ENCODE results near the gene CRABP2. TPM values are rescaled to one million over a fixed set of nuclear protein-coding genes. Genes with fewer than 3 reads are reported as not detected.

Gene CRABP2
- total RNA-seq (2014; rRNA removed; shearing (Covaris generic)), result 137 and 190 TPM in 2 replicates

DNA sequence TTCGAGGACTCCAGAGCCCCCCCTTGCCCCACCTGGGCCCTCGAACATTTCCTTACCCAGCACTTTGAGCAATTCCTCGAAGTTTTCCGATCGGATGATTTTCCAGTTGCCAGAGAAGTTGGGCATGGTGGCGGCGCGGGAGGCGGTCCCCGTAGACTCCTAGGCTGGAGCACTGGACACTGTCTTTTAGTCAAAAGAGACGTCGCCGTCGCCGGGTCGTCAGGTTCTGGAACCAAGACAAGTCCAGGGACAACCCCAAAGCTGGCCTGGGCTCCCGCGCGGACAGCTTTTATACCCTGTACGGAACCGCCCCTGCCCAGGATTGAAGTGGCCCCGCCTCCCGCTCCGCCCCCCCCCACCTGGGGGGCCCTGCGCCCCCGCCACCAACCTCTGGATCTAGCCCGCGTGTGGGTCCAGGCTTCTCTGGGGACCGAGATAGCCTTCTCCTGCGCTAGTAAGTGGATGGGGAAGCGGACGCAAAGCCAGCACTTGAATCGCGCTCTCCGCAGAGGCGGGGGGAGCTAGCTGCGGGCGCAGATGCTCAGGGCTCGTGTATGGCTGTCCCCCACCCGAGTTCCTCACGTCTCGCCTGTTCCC lies at the start of gene CRABP2:
Gene CRABP2, minus strand, starts transcription at position 263 of the 597 bp plus-strand sequence. Its CDS starts 137 bp downstream, at position 126.
- Histone ChIP-seq H3K27me3 (ENCODE audit: control insufficient read depth, insufficient read depth, low read length) (peaks cover 19% of the 10 kb centered on the region), H3K4me3 (ENCODE audit: insufficient read depth, low read depth, low read length) (peak within 1 kb of the TSS; percentile 80), H3K36me3 (replicated peaks; ENCODE audit: control insufficient read depth, insufficient read depth, low read length) (no peaks in the 10 kb centered on the region; the same call in none of the 2 replicates)
- peak; percentile 87 for DNase-seq

DNA sequence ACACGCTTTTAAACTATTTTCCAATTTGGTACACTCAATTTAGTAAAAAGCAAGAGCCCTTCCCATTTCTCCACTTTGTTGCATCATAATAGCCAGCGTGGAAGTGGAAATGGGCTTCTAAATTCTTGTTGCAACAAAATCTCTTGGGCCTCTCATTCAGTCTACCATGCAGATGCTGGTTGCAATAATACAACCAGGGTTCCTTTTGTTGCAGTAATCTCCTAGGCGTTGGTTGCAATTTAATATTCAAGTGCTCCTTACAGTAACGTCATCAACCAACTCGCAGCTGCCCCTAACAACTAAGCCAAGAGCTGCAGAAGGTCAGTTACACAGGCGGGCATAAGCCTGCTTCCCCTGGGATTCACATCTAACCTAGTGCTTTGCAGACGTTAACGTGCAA lies 48.8 kb upstream of the CRABP2 start:
- H3K36me3 ChIP-seq (replicated peaks; ENCODE audit: control insufficient read depth, insufficient read depth, low read length), result no peaks in the 10 kb centered on the region
- H3K4me3 ChIP-seq (ENCODE audit: insufficient read depth, low read depth, low read length), result no peak overlapping the region
- no peaks in the 10 kb centered on the region for H3K27me3 ChIP-seq (ENCODE audit: control insufficient read depth, insufficient read depth, low read length)
- DNase-seq, result peak; percentile 6

DNA sequence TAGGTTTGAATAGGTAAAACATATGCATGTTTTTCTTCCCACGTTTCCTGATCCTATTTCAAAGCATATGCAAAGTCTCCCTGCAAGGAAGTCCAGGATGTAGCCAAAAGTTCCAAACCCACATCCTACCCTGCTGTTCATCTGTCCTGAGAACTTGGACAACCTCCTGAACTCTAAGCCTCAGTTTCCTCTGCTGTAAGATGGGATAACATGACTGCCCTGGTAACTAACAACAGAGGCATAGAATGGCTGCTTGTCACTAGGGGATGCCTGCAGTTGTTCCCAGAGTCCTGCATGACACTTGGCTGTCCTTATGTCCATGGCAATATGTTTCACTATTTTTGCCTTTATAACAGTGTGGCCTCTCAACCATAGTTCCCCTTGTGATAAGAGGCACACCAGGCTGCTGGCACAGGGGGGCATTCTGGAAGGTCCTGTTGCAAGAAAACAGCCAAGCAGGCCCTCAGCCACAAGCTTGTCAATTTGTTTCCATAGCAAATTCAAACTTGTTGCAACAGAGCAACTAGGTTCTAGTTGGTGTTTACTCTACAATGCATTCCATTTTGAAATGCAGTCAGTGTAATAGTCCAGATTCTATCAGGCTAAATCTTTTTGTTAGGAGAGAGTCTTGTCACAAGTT lies 47.6 kb upstream of the CRABP2 start:
- DNase-seq, result peak; percentile 9
- Histone ChIP-seq H3K27me3 (ENCODE audit: control insufficient read depth, insufficient read depth, low read length) (no peaks in the 10 kb centered on the region), H3K4me3 (ENCODE audit: insufficient read depth, low read depth, low read length) (peak overlapping the region; percentile 99; the same call in 1 of the 2 replicates), H3K36me3 (replicated peaks; ENCODE audit: control insufficient read depth, insufficient read depth, low read length) (no peaks in the 10 kb centered on the region)

DNA sequence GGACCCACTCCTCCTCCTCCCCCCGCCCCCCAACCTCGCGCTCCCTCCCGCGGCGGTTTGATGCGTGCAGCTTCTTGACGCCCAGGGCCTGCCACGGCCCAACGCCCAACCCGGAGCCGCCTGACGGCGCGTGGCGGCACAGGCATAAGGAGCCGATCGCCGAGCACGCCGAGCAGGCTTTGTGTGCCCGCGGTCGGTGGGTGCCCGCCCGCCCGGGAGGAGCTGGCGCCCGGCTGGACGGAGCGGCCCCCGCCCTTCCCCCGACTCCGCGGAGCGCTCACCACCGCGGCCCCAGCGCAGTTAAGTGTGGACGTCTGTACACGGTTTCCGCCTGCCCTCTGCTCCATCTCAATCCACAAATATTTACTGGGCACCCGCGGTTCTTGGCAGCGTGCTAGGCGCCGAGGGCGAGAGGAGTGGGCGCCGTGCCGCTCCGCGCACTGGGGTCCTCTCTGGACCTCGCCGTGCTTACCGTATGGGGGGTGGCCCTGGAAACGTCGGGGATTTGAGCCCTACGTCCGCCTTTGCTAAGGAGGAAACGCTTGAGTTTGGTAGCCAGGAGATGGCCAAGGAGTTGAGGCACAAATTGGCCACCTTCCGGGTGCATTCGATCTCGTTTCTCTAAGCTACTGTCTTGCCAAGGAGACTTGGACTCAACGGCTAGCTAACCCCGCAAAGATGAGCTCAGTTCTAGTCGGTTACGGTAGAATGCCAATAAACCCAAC lies 46.5 kb upstream of the CRABP2 start:
- Histone ChIP-seq H3K27me3 (ENCODE audit: control insufficient read depth, insufficient read depth, low read length) (no peaks in the 10 kb centered on the region), H3K4me3 (ENCODE audit: insufficient read depth, low read depth, low read length) (peak overlapping the region; percentile 99), H3K36me3 (replicated peaks; ENCODE audit: control insufficient read depth, insufficient read depth, low read length) (no peaks in the 10 kb centered on the region)
- DNase-seq, result peak; percentile 98

- DNase-seq, result no peak
- Histone ChIP-seq H3K4me3 (ENCODE audit: insufficient read depth, low read depth, low read length) (peak within 1 kb of the TSS; percentile 99), H3K36me3 (replicated peaks; ENCODE audit: control insufficient read depth, insufficient read depth, low read length) (no peaks in the 10 kb centered on the region), H3K27me3 (ENCODE audit: control insufficient read depth, insufficient read depth, low read length) (no peaks in the 10 kb centered on the region)
Measured at GRCh38 chr1:156751451-156751756, 46.0 kb upstream of the CRABP2 start, which contains the start of gene HDGF. Gene HDGF, minus strand, starts transcription at chr1:156751675. Its CDS starts 246 bp downstream, at chr1:156751429.

DNA sequence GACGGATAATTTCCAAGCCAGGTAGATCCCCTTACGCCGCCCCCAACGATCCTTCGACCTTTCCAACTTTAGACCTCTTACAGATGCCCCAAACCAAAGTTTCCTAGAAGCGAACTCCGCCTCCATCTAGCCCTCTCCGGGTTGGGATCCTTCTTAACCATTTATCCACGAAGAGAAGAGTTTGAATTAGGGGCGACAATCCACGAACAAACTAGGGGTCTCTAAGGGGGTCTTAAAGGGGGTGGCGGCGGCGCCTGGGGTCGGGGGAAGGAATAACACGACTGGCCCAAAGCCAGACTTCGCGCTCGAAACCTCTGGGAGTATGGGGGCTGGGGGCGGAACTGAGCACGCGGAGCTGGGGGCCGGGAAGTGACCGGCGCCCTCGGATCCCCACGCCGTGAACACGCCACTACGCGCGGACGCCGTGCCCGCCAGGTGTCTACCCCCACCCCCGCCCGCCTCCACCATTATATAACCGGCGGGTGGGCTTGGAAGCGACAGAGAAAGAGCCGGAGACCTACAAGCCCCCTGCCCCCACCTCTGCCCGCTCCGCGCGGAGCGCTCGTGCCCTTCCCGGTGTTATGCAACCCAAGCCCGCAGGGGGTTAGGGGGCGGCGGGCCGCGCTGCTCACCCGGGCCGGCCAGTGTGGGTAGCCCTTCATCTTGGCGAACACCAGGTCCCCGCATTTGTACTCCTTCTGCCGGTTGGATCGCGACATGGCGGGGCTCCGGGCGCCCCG lies 45.5 kb upstream of the CRABP2 start:
- H3K36me3 ChIP-seq (replicated peaks; ENCODE audit: control insufficient read depth, insufficient read depth, low read length), result no peaks in the 10 kb centered on the region
- DNase-seq, result peak; percentile 85
- no peaks in the 10 kb centered on the region for H3K27me3 ChIP-seq (ENCODE audit: control insufficient read depth, insufficient read depth, low read length)
- H3K4me3 ChIP-seq (ENCODE audit: insufficient read depth, low read depth, low read length), result peak overlapping the region; percentile 99

DNA sequence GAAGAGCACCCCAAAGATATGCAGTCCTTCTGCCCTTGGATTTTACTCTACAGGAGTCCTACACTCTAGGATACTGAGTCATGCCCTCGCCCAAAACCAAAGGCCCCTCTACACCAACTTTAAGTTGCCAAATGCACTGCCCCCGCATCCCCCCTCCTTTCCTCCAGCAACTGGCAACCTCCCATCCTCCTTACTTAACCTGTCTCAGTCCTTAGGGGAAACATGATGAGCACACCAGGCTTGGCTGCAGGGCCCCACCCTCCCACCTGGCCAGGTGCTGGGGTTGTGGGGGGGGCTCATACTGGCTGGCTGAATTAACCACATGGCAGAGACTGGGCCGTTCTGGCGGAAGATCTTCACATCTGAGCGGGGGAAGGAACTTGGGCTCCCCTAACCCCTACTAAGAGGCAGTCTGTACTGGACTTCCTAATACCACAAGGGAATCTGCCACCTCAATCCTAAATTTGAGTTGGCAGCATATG lies 44.8 kb upstream of the CRABP2 start:
- peak overlapping the region; percentile 99 for H3K4me3 ChIP-seq (ENCODE audit: insufficient read depth, low read depth, low read length)
- peak; percentile 67 for DNase-seq
- no peaks in the 10 kb centered on the region for H3K36me3 ChIP-seq (replicated peaks; ENCODE audit: control insufficient read depth, insufficient read depth, low read length)
- no peaks in the 10 kb centered on the region for H3K27me3 ChIP-seq (ENCODE audit: control insufficient read depth, insufficient read depth, low read length)

DNA sequence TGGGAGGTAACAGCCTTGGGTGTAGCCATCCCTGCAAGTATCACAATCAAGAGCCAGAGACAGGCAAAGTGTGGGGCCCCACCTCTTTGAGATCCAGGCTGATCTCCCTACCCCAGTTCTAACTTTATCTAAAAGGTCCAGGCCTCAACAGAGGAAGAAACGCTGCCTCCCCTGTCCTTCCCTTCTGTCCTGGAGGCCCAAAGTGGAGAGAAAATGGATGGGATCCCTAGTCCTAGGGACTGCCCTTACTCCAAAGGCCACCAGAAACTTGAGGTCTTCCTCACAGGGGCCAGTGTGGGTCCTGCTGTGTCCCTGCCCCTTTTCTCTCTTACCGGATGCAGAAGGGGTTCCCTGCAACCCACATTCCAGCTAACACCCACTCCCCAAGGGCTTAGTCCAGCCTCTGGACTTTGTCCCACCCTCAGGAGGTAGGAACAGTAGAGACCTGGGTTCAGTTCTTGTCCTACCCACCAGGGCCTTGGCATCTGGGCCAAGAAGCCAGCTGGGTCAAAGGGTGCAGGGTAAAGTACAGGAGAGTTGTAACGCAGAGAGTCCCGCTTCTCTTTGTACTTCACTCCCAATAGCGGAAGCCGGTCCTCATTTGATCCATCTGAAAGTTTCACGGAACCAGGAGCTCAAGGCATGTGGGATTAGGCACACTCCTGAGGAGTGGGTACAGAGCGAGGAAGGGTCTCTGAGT lies 44.2 kb upstream of the CRABP2 start:
- no peaks in the 10 kb centered on the region for H3K27me3 ChIP-seq (ENCODE audit: control insufficient read depth, insufficient read depth, low read length)
- peaks cover 3% of the 10 kb centered on the region for H3K36me3 ChIP-seq (replicated peaks; ENCODE audit: control insufficient read depth, insufficient read depth, low read length)
- H3K4me3 ChIP-seq (ENCODE audit: insufficient read depth, low read depth, low read length), result peak overlapping the region; percentile 99; the same call in 1 of the 2 replicates
- no peak for DNase-seq

GRCh38 chr1:156748670-156749418 lies 43.5 kb upstream of the CRABP2 start:
- H3K27me3 ChIP-seq (ENCODE audit: control insufficient read depth, insufficient read depth, low read length), result no peaks in the 10 kb centered on the region
- H3K4me3 ChIP-seq (ENCODE audit: insufficient read depth, low read depth, low read length), result no peak overlapping the region; the same call in 1 of the 2 replicates
- peak; percentile 16 for DNase-seq
- peaks cover 8% of the 10 kb centered on the region for H3K36me3 ChIP-seq (replicated peaks; ENCODE audit: control insufficient read depth, insufficient read depth, low read length)

DNA sequence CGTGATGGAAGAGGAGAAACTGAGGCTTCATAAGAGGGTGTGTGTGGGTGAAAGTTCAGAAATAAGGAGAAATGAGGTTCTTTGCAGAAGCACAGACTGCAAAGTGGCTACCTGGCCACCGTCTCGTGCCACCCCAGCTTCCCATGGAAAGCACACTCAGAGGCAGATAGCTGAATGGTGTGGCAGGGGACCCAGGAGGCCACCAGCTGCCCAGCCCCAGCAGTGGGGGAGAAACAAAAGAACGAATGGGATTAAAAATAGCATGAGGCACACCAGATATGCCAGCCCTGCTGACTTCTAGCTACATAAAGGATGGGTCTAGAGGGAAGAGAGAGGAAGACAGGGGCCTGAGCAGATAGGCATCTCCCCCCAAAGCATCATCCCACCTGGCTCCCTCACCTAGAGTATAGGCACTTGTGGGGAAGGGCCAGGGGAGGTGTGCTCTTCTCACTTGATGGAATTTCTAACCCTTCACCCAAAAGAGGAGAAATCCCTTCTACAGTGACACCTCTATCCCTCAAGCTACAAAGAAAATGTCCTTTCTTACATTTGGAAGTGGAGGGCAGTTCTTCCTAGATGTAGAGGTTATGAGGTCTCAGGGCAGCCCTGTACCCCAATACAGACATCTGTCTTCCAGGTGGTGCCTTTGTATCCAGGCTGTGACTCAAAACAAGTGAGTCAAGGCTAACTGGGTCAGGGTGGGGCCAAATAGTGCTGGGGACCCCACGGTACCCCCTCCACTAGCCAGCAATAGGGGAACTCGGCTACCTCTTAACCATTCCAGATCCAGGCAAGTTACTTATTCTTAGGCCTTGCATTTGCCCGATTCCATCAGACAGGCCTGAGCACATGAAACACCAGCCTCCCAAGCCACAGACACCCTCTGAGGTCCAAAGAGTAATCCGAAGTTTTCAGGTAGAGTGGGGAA lies 42.6 kb upstream of the CRABP2 start:
- DNase-seq, result peak; percentile 47
- peak overlapping the region; percentile 38 for H3K4me3 ChIP-seq (ENCODE audit: insufficient read depth, low read depth, low read length)
- no peaks in the 10 kb centered on the region for H3K27me3 ChIP-seq (ENCODE audit: control insufficient read depth, insufficient read depth, low read length)
- H3K36me3 ChIP-seq (replicated peaks; ENCODE audit: control insufficient read depth, insufficient read depth, low read length), result peaks cover 11% of the 10 kb centered on the region

- peak; percentile 97 for DNase-seq
- Histone ChIP-seq H3K36me3 (replicated peaks; ENCODE audit: control insufficient read depth, insufficient read depth, low read length) (peaks cover 11% of the 10 kb centered on the region), H3K4me3 (ENCODE audit: insufficient read depth, low read depth, low read length) (peak overlapping the region; percentile 59), H3K27me3 (ENCODE audit: control insufficient read depth, insufficient read depth, low read length) (no peaks in the 10 kb centered on the region)
Measured at GRCh38 chr1:156746728-156747631, 41.6 kb upstream of the CRABP2 start.

DNA sequence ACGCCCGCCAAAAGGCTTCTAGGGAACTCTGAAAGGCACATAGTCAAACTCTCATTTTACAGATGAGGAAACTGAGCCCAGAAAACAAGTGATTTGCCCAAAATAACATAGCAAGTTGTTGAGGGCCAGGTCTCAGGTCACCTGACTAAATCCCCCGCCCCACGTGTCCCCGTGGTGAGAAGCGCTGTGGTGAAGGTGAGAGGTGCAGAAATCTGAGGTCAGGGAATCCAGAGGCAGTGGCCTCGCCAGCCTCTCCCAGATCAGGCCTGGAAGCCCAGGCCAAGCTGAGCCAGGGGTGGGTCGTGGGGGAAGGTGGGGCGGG lies 41.0 kb upstream of the CRABP2 start:
- Histone ChIP-seq H3K36me3 (replicated peaks; ENCODE audit: control insufficient read depth, insufficient read depth, low read length) (peaks cover 11% of the 10 kb centered on the region), H3K4me3 (ENCODE audit: insufficient read depth, low read depth, low read length) (peak overlapping the region; percentile 59), H3K27me3 (ENCODE audit: control insufficient read depth, insufficient read depth, low read length) (no peaks in the 10 kb centered on the region)
- DNase-seq, result no peak

All from H7 (cell line).